HCT116 (cell line): ENCODE results near the gene AGTR1. TPM values are rescaled to one million over a fixed set of nuclear protein-coding genes. Genes with fewer than 3 reads are reported as not detected.

Source experiments
- ATAC-seq: fragments of 200-7000 bp; cut with Tn5 transposase; 2 replicates; pipeline ENCODE4 v1.9.1; 2020; ENCODE audit warnings: mild to moderate bottlenecking, moderate library complexity
- BruUV-seq: library from RNA; stranded (reverse); fragments of 400-500 nt; replicated peaks from 2 replicates; lab custom pipeline; 2021; lab: Mats Ljungman, UMichigan
- CTCF ChIA-PET: fragments of 300-600 bp; sonication (Branson Sonifier 250); formaldehyde crosslinking; loops from one replicate; lab custom pipeline; 2021; ENCODE audit warnings: antibody characterized with exemption; lab: Charles Lee
- POLR2A ChIA-PET: fragments of 300-600, 350-600 bp; sonication (Branson Sonifier 250); formaldehyde crosslinking; loops from one replicate; lab custom pipeline; 2021; ENCODE audit warnings: antibody characterized with exemption; lab: Charles Lee
- RAD21 ChIA-PET, 2 experiments: fragments of 300-600 bp; sonication (Branson Sonifier 250); formaldehyde crosslinking; loops; one replicate each; lab custom pipeline; 2023; ENCODE audit warnings: low total read pairs in 2 of 2; ENCODE audit not compliant: uncharacterized antibody in 2 of 2, unreplicated experiment in 2 of 2, low non-redundant PET in 1 of 2; lab: Charles Lee
- DNase-seq: peaks from one replicate; pipeline ENCODE4 v3.0.0-alpha.2; 2010; ENCODE audit warnings: low read depth, low spot score
- H2AFZ ChIP-seq: fragments of 200-600 bp; shearing (Covaris generic), sonication (generic); 2 replicates; pipeline ENCODE4 v1.6.1; 2017; ENCODE audit warnings: low read depth, mixed run types, mixed read lengths, antibody characterized with exemption, low read length; ENCODE audit not compliant: poor library complexity, severe bottlenecking
- H3K27ac ChIP-seq: 2 replicates; pipeline ENCODE4 v1.5.1; 2012; ENCODE audit warnings: low read depth, low read length
- H3K27me3 ChIP-seq: fragments of 200-600 bp; sonication (generic); 2 replicates; pipeline ENCODE4 v1.6.1; 2016; ENCODE audit warnings: mixed run types, low read length, mixed read lengths; ENCODE audit not compliant: insufficient read depth
- H3K36me3 ChIP-seq, 2 experiments: fragments of 200-500 bp in 1 of 2; fragments of 200-600 bp in 1 of 2; sonication (Bioruptor generic) in 1 of 2; sonication (generic) in 1 of 2; 2 replicates each; pipeline versions ENCODE4 v1.5.1 to v1.6.1; 2014 to 2016; ENCODE audit warnings: low read length in 2 of 2, inconsistent platforms in 1 of 2, mixed read lengths in 1 of 2, mixed run types in 1 of 2; ENCODE audit not compliant: insufficient read depth in 2 of 2, control insufficient read depth in 1 of 2
- H3K4me1 ChIP-seq, 2 experiments: fragments of 200-600 bp in 1 of 2; sonication (generic) in 1 of 2; 2 replicates each; pipeline versions ENCODE4 v1.5.1 to v1.6.1; 2012 to 2017; ENCODE audit warnings: low read length in 2 of 2, inconsistent platforms in 1 of 2, mild to moderate bottlenecking in 1 of 2, mixed read lengths in 1 of 2, mixed run types in 1 of 2, moderate library complexity in 1 of 2; ENCODE audit not compliant: insufficient read depth in 2 of 2, control insufficient read depth in 1 of 2
- H3K4me2 ChIP-seq: fragments of 200-600 bp; sonication (generic); 2 replicates; pipeline ENCODE4 v1.6.1; 2017; ENCODE audit warnings: mixed run types, low read length, mixed read lengths
- H3K4me3 ChIP-seq, 2 experiments: fragments of 200-600 bp in 1 of 2; sonication (generic) in 1 of 2; replicated peaks in 1 of 2; 2 replicates each; pipeline ENCODE4 v1.5.1; 2011 to 2016; ENCODE audit warnings: low read length in 2 of 2, control low read depth in 1 of 2, low read depth in 1 of 2, mild to moderate bottlenecking in 1 of 2, mixed read lengths in 1 of 2, mixed run types in 1 of 2
- H3K79me2 ChIP-seq: fragments of 200-600 bp; sonication (generic); 2 replicates; pipeline ENCODE4 v1.6.1; 2017; ENCODE audit warnings: mild to moderate bottlenecking, mixed run types, low read length, moderate library complexity, mixed read lengths; ENCODE audit not compliant: insufficient read depth
- H3K9ac ChIP-seq: fragments of 200-600 bp; sonication (generic); 2 replicates; pipeline ENCODE4 v1.6.1; 2016; ENCODE audit warnings: low read length, mixed read lengths
- H3K9me2 ChIP-seq: fragments of 200-600 bp; sonication (generic), shearing (Covaris generic); 2 replicates; pipeline ENCODE4 v1.6.1; 2017; ENCODE audit warnings: mixed run types, mild to moderate bottlenecking, moderate library complexity; ENCODE audit not compliant: insufficient read depth
- H3K9me3 ChIP-seq, 2 experiments: fragments of 200-500 bp in 1 of 2; fragments of 200-600 bp in 1 of 2; sonication (Bioruptor generic) in 1 of 2; sonication (generic) in 1 of 2; 2 replicates each; pipeline ENCODE4 v1.6.1; 2014 to 2017; ENCODE audit warnings: low read length in 2 of 2, mixed read lengths in 2 of 2, inconsistent platforms in 1 of 2, low read depth in 1 of 2, mild to moderate bottlenecking in 1 of 2, mixed run types in 1 of 2, moderate library complexity in 1 of 2; ENCODE audit not compliant: control insufficient read depth in 1 of 2, insufficient read depth in 1 of 2
- H4K20me1 ChIP-seq: fragments of 200-600 bp; sonication (generic), shearing (Covaris generic); 2 replicates; pipeline ENCODE4 v1.6.1; 2017; ENCODE audit warnings: mixed run types, mild to moderate bottlenecking, moderate library complexity; ENCODE audit not compliant: insufficient read depth
- ATF3 ChIP-seq: IDR thresholded peaks from 2 replicates; pipeline ENCODE4 v1.6.1; 2012
- CBX3 ChIP-seq: IDR thresholded peaks from 2 replicates; pipeline ENCODE4 v1.6.1; 2012; ENCODE audit warnings: low read depth
- CEBPB ChIP-seq: IDR thresholded peaks from 2 replicates; pipeline ENCODE4 v1.6.1; 2012; ENCODE audit warnings: low read depth
- ELF1 ChIP-seq: IDR thresholded peaks from 2 replicates; pipeline ENCODE4 v1.6.1; 2012; ENCODE audit warnings: low read depth, borderline replicate concordance
- FOSL1 ChIP-seq: IDR thresholded peaks from 2 replicates; pipeline ENCODE4 v1.6.1; 2012; ENCODE audit warnings: low read depth
- JUND ChIP-seq: IDR thresholded peaks from 2 replicates; pipeline ENCODE4 v1.6.1; 2012
- MAX ChIP-seq: IDR thresholded peaks from 2 replicates; pipeline ENCODE4 v1.6.1; 2012
- POLR2AphosphoS5 ChIP-seq: IDR thresholded peaks from 2 replicates; pipeline ENCODE4 v1.6.1; 2011; ENCODE audit warnings: mild to moderate bottlenecking, low read depth, low read length, moderate library complexity
- RAD21 ChIP-seq: IDR thresholded peaks from 2 replicates; pipeline ENCODE4 v1.6.1; 2012; ENCODE audit warnings: low read depth, mild to moderate bottlenecking
- SIN3A ChIP-seq: IDR thresholded peaks from 2 replicates; pipeline ENCODE4 v1.6.1; 2012; ENCODE audit warnings: low read depth
- SRF ChIP-seq: IDR thresholded peaks from 2 replicates; pipeline ENCODE4 v1.6.1; 2012; ENCODE audit warnings: low read depth
- TCF7L2 ChIP-seq: IDR thresholded peaks from 2 replicates; pipeline ENCODE4 v1.7.0; 2011; ENCODE audit warnings: borderline replicate concordance, inconsistent platforms; ENCODE audit not compliant: insufficient read depth, insufficient read length; ENCODE audit errors: extremely low read depth
- YY1 ChIP-seq: IDR thresholded peaks from 2 replicates; pipeline ENCODE4 v1.6.1; 2011; ENCODE audit warnings: low read length, low read depth, moderate library complexity, mild to moderate bottlenecking; ENCODE audit not compliant: insufficient replicate concordance; ENCODE audit errors: extremely low read depth
- ZBTB33 ChIP-seq: IDR thresholded peaks from 2 replicates; pipeline ENCODE4 v1.6.1; 2011; ENCODE audit warnings: mild to moderate bottlenecking, low read length, moderate library complexity; ENCODE audit not compliant: insufficient replicate concordance; ENCODE audit errors: extremely low read depth
- intact Hi-C: fragments of 100-400 bp; cut with micrococcal nuclease; formaldehyde crosslinking; loops from 2 replicates; pipeline ENCODE4 v1.10.0; 2022
- total RNA-seq: library from RNA; stranded (reverse); gene quantifications from one replicate; pipeline ENCODE4 v1.2.1, GENCODE V29; 2021; ENCODE audit not compliant: unreplicated experiment

AGTR1 gene
- total RNA-seq, 1 experiment from 2014 or later: not detected

GRCh38 chr3:148723631-148724030, 25.9 kb downstream of the AGTR1 start:
- 0 out of 4 replicates have a peak, but pooled peaks cover 0 to 4% of the 10 kb centered on the region in 2 experiments for H3K4me1 ChIP-seq
- ChIA-PET POLR2A (no interaction called here), CTCF (no interaction called here)
- H4K20me1 ChIP-seq: no peaks in the 10 kb centered on the region
- no peak overlapping the region for H3K4me3 ChIP-seq
- H3K9me3 ChIP-seq: no peaks in the 10 kb centered on the region
- no peak for DNase-seq
- no peak overlapping the region for H3K27ac ChIP-seq
- no peaks in the 10 kb centered on the region for H3K79me2 ChIP-seq
- TF ChIP-seq CBX3: no peak
- TF ChIP-seq TCF7L2: no peak
- no peak for TF ChIP-seq SIN3A
- no peak for TF ChIP-seq SRF
- no peak for TF ChIP-seq ELF1
- no peak for TF ChIP-seq JUND
- no peak for TF ChIP-seq RAD21
- TF ChIP-seq ATF3: no peak
- no peak for TF ChIP-seq FOSL1
- no peak for TF ChIP-seq ZBTB33
- no peak for TF ChIP-seq YY1
- no peak for TF ChIP-seq POLR2AphosphoS5
- no peak for TF ChIP-seq MAX
- TF ChIP-seq CEBPB: no peak
- TF ChIP-seq, all 23 proteins: peak for 0
- intact Hi-C loops: no loop called here
- H3K27me3 ChIP-seq: no peaks in the 10 kb centered on the region
- H2AFZ ChIP-seq: peak overlapping the region; percentile 58
- RAD21 ChIA-PET: no interaction called here
- no TSS peak for BruUV-seq
- no peaks in the 10 kb centered on the region for H3K9me2 ChIP-seq
- 0 out of 2 replicates have a peak overlapping the region, but pooled peaks have one; percentile 17 for H3K4me2 ChIP-seq
- H3K9ac ChIP-seq: no peak overlapping the region
- no peaks in the 10 kb centered on the region for H3K36me3 ChIP-seq
- ATAC-seq: no peak
